HG03135 (cell line): ENCODE results near the gene DMXL1.
A peak's percentile ranks its signal among the peaks of the same experiment; 100 is the strongest.

Source experiments
- ATAC-seq: cut with Tn5 transposase; IDR thresholded peaks from one replicate; pipeline ENCODE4 v1.9.1; 2021; ENCODE audit warnings: mild to moderate bottlenecking, moderate library complexity; ENCODE audit not compliant: unreplicated experiment

DMXL1 gene

GRCh38 chr5:119268387-119269060 lies 197.6 kb downstream of the DMXL1 start:
- peak; percentile 90 for ATAC-seq

- ATAC-seq: peak; percentile 5
Observed at GRCh38 chr5:119269061-119269944, 198.4 kb downstream of the DMXL1 start.

GRCh38 chr5:119270121-119270565 lies 199.3 kb downstream of the DMXL1 start:
- ATAC-seq: no peak

GRCh38 chr5:119270960-119271757 lies 200.3 kb downstream of the DMXL1 start:
- ATAC-seq: no peak

- ATAC-seq: no peak
Observed at GRCh38 chr5:119271758-119272730, 201.2 kb downstream of the DMXL1 start.

- ATAC-seq: no peak
Observed at GRCh38 chr5:119273391-119273839, 202.5 kb downstream of the DMXL1 start.

- ATAC-seq: no peak
Observed at GRCh38 chr5:119274030-119274766, 203.3 kb downstream of the DMXL1 start.

GRCh38 chr5:119274767-119275130 lies 203.9 kb downstream of the DMXL1 start:
- ATAC-seq: no peak

- ATAC-seq: peak; percentile 5
Observed at GRCh38 chr5:119275146-119275545, 204.3 kb downstream of the DMXL1 start.

GRCh38 chr5:119275601-119276173 lies 204.8 kb downstream of the DMXL1 start:
- peak; percentile 68 for ATAC-seq

GRCh38 chr5:119276978-119277377 lies 206.1 kb downstream of the DMXL1 start:
- ATAC-seq: peak; percentile 26

- ATAC-seq: no peak
Observed at GRCh38 chr5:119279093-119279492, 208.2 kb downstream of the DMXL1 start.

GRCh38 chr5:119280380-119280779 lies 209.5 kb downstream of the DMXL1 start:
- ATAC-seq: no peak

- no peak for ATAC-seq
Observed at GRCh38 chr5:119282628-119283027, 211.7 kb downstream of the DMXL1 start.

- ATAC-seq: no peak
Observed at GRCh38 chr5:119284031-119284430, 213.1 kb downstream of the DMXL1 start.

GRCh38 chr5:119285070-119285916 lies 214.4 kb downstream of the DMXL1 start:
- ATAC-seq: no peak

- ATAC-seq: no peak
Observed at GRCh38 chr5:119286511-119287488, 215.9 kb downstream of the DMXL1 start.
